H9 (cell line): ENCODE data around the gene CELF1. TPM values are rescaled to one million over a fixed set of nuclear protein-coding genes. Genes with fewer than 3 reads are reported as not detected.

ENCODE experiments used
- DNase-seq: peaks from one replicate; pipeline ENCODE4 v3.0.0-alpha.2; 2017
- H2AFZ ChIP-seq: one replicate; pipeline ENCODE4 v1.6.1; 2013; ENCODE audit warnings: mild to moderate bottlenecking, low read length, control low read depth, moderate library complexity
- H2AK5ac ChIP-seq: 2 replicates; pipeline ENCODE4 v1.6.1; 2013; ENCODE audit warnings: low read length, control low read depth, mixed read lengths; ENCODE audit not compliant: insufficient read length
- H2BK120ac ChIP-seq: one replicate; pipeline ENCODE4 v1.6.1; 2013; ENCODE audit warnings: low read depth, mild to moderate bottlenecking, low read length, control low read depth, inconsistent platforms; ENCODE audit not compliant: poor library complexity, severe bottlenecking
- H2BK12ac ChIP-seq: 2 replicates; pipeline ENCODE4 v1.6.1; 2013; ENCODE audit warnings: low read length, control low read depth, mixed read lengths, low read depth; ENCODE audit not compliant: insufficient read length
- H2BK15ac ChIP-seq: 2 replicates; pipeline ENCODE4 v1.6.1; 2013; ENCODE audit warnings: low read depth, low read length, control low read depth
- H2BK20ac ChIP-seq: one replicate; pipeline ENCODE4 v1.6.1; 2013; ENCODE audit warnings: low read depth, mild to moderate bottlenecking, low read length, control low read depth, inconsistent platforms; ENCODE audit not compliant: poor library complexity, severe bottlenecking
- H2BK5ac ChIP-seq: 2 replicates; pipeline ENCODE4 v1.6.1; 2013; ENCODE audit warnings: low read length, control low read depth, mixed read lengths; ENCODE audit not compliant: insufficient read length
- H3K14ac ChIP-seq: 2 replicates; pipeline ENCODE4 v1.6.1; 2013; ENCODE audit warnings: low read length, control low read depth; ENCODE audit not compliant: insufficient read depth
- H3K18ac ChIP-seq: 2 replicates; pipeline ENCODE4 v1.6.1; 2013; ENCODE audit warnings: low read depth, mild to moderate bottlenecking, mixed read lengths, low read length, control low read depth; ENCODE audit not compliant: insufficient read length
- H3K23ac ChIP-seq: 2 replicates; pipeline ENCODE4 v1.6.1; 2013; ENCODE audit warnings: low read length, control low read depth, mixed read lengths, low read depth; ENCODE audit not compliant: insufficient read length
- H3K23me2 ChIP-seq: 2 replicates; pipeline ENCODE4 v1.6.1; 2013; ENCODE audit warnings: low read depth, mild to moderate bottlenecking, mixed read lengths, low read length, control low read depth; ENCODE audit not compliant: insufficient read length, poor library complexity, severe bottlenecking
- H3K27ac ChIP-seq: 2 replicates; pipeline ENCODE4 v1.5.1; 2013; ENCODE audit warnings: low read length, control low read depth, mixed read lengths, low read depth; ENCODE audit not compliant: insufficient read length
- H3K27me3 ChIP-seq: 2 replicates; pipeline ENCODE4 v1.6.1; 2013; ENCODE audit warnings: low read length, control low read depth, inconsistent platforms; ENCODE audit not compliant: insufficient read depth
- H3K4ac ChIP-seq: 2 replicates; pipeline ENCODE4 v1.6.1; 2013; ENCODE audit warnings: low read depth, mild to moderate bottlenecking, control low read depth, inconsistent platforms, low read length, moderate library complexity
- H3K4me1 ChIP-seq: 2 replicates; pipeline ENCODE4 v1.6.1; 2013; ENCODE audit warnings: low read length, control low read depth, inconsistent platforms; ENCODE audit not compliant: insufficient read depth
- H3K4me2 ChIP-seq: 2 replicates; pipeline ENCODE4 v1.6.1; 2013; ENCODE audit warnings: low read length, control low read depth, mixed read lengths; ENCODE audit not compliant: insufficient read length, insufficient read depth
- H3K56ac ChIP-seq: 2 replicates; pipeline ENCODE4 v1.6.1; 2013; ENCODE audit warnings: low read depth, mild to moderate bottlenecking, mixed read lengths, low read length, control low read depth; ENCODE audit not compliant: insufficient read length
- H3K79me1 ChIP-seq: 2 replicates; pipeline ENCODE4 v1.6.1; 2013; ENCODE audit warnings: low read depth, mild to moderate bottlenecking, moderate library complexity, low read length, control low read depth, inconsistent platforms; ENCODE audit not compliant: insufficient read depth, poor library complexity, severe bottlenecking
- H3K79me2 ChIP-seq: 2 replicates; pipeline ENCODE4 v1.6.1; 2013; ENCODE audit warnings: low read length, control low read depth, inconsistent platforms; ENCODE audit not compliant: insufficient read depth
- H3K9ac ChIP-seq: 2 replicates; pipeline ENCODE4 v1.6.1; 2013; ENCODE audit warnings: low read length, control low read depth, mixed read lengths; ENCODE audit not compliant: insufficient read length; ENCODE audit errors: extremely low read depth
- H3K9me3 ChIP-seq: one replicate; pipeline ENCODE4 v1.6.1; 2013; ENCODE audit warnings: low read depth, low read length, inconsistent platforms; ENCODE audit not compliant: control insufficient read depth
- H3T11ph ChIP-seq: one replicate; pipeline ENCODE4 v1.6.1; 2013; ENCODE audit warnings: mild to moderate bottlenecking, low read length, control low read depth, inconsistent platforms
- H4K20me1 ChIP-seq: one replicate; pipeline ENCODE4 v1.6.1; 2013; ENCODE audit not compliant: control insufficient read depth, insufficient read length, insufficient read depth
- H4K5ac ChIP-seq: 2 replicates; pipeline ENCODE4 v1.6.1; 2013; ENCODE audit warnings: low read depth, mild to moderate bottlenecking, mixed read lengths, low read length, control low read depth; ENCODE audit not compliant: insufficient read length
- H4K8ac ChIP-seq: replicated peaks from 2 replicates; pipeline ENCODE4 v1.6.1; 2013; ENCODE audit warnings: low read length, control low read depth, mixed read lengths, low read depth; ENCODE audit not compliant: insufficient read length
- H4K91ac ChIP-seq: 2 replicates; pipeline ENCODE4 v1.6.1; 2013; ENCODE audit warnings: low read depth, mild to moderate bottlenecking, moderate library complexity, mixed read lengths, low read length, control low read depth; ENCODE audit not compliant: insufficient read length
- H3K27ac Mint-ChIP-seq, 3 experiments: 2 replicates in 2 of 3; 3 replicates in 1 of 3; pipeline ENCODE4 v1.8.0; 2020 to 2021; ENCODE audit warnings: mixed read lengths in 3 of 3, mild to moderate bottlenecking in 1 of 3, moderate library complexity in 1 of 3
- H3K27me3 Mint-ChIP-seq: 2 replicates; pipeline ENCODE4 v1.8.0; 2021; ENCODE audit warnings: low read depth, mild to moderate bottlenecking, moderate library complexity, mixed read lengths
- H3K36me3 Mint-ChIP-seq, 3 experiments: 2 replicates in 2 of 3; 3 replicates in 1 of 3; pipeline ENCODE4 v1.8.0; 2020 to 2021; ENCODE audit warnings: low read depth in 3 of 3, mixed read lengths in 3 of 3; ENCODE audit not compliant: insufficient read depth in 1 of 3
- H3K4me1 Mint-ChIP-seq, 2 experiments: 2 replicates each; pipeline ENCODE4 v1.8.0; 2020; ENCODE audit warnings: mixed read lengths in 2 of 2
- H3K4me3 Mint-ChIP-seq, 2 experiments: 2 replicates in 1 of 2; 3 replicates in 1 of 2; pipeline ENCODE4 v1.8.0; 2020 to 2021; ENCODE audit warnings: mild to moderate bottlenecking in 2 of 2, mixed read lengths in 2 of 2, moderate library complexity in 1 of 2
- H3K9me3 Mint-ChIP-seq, 2 experiments: 2 replicates in 1 of 2; 3 replicates in 1 of 2; pipeline ENCODE4 v1.8.0; 2020; ENCODE audit warnings: mild to moderate bottlenecking in 2 of 2, mixed read lengths in 2 of 2, moderate library complexity in 1 of 2
- WGBS: extraction: QIAGEN DNeasy Blood & Tissue Kit; methylation state at CpG from one replicate; pipeline ENCODE4 v1.1.7; 2013; ENCODE audit warnings: missing lambda C conversion rate, low lambda C conversion rate, mixed read lengths; ENCODE audit not compliant: insufficient read length; ENCODE audit errors: extremely low coverage; 5-methylcytosine and 5-hydroxymethylcytosine counted together
- total RNA-seq: library from RNA; stranded (reverse); gene quantifications from 2 replicates; pipeline ENCODE4 v1.2.1, GENCODE V29; 2021
- TF ChIP-seq, protein P1 (sequence below): fragments of 200-600 bp; sonication (generic); conservative IDR thresholded peaks from 3 replicates; pipeline ENCODE4 v1.8.0; 2021; ENCODE audit warnings: antibody characterized with exemption, mild to moderate bottlenecking

The CELF1 gene
- total RNA-seq, 1 experiment from 2014 or later: 211 TPM

- H2BK12ac ChIP-seq: no peak overlapping the region
- WGBS: no CpG with 5 or more reads among the region's 11 CpGs
Measured at GRCh38 chr11:47437218-47437745, 115.7 kb downstream of the CELF1 start.

More at GRCh38 chr11:47437218-47437745, 115.7 kb downstream of the CELF1 start:
- no peaks in the 10 kb centered on the region for H3K9me3 ChIP-seq
- no peak for DNase-seq
- H2BK15ac ChIP-seq: no peak overlapping the region
- H2AFZ ChIP-seq: no peak overlapping the region
- no peak overlapping the region for H2BK120ac ChIP-seq
- H3K4ac ChIP-seq: no peak overlapping the region
- no peak overlapping the region for H3K4me2 ChIP-seq
- no peak overlapping the region for H4K5ac ChIP-seq
- Mint-ChIP-seq H3K4me1 (no peaks in the 10 kb centered on the region), H3K4me3 (no peak overlapping the region), H3K9me3 (no peaks in the 10 kb centered on the region), H3K36me3 (no peaks in the 10 kb centered on the region; a peak in 1 of 7 replicates), H3K27me3 (no peaks in the 10 kb centered on the region; the same call in 1 of the 2 replicates), H3K27ac (no peak overlapping the region)
- no peaks in the 10 kb centered on the region for H3K27me3 ChIP-seq
- H3K23ac ChIP-seq: no peak overlapping the region
- no peak overlapping the region for H3T11ph ChIP-seq
- H2BK5ac ChIP-seq: no peak overlapping the region
- no peaks in the 10 kb centered on the region for H3K4me1 ChIP-seq
- no peaks in the 10 kb centered on the region for H3K23me2 ChIP-seq
- H3K56ac ChIP-seq: no peak overlapping the region
- H3K18ac ChIP-seq: no peak overlapping the region
- no peaks in the 10 kb centered on the region for H3K79me2 ChIP-seq
- no peak overlapping the region for H3K14ac ChIP-seq
- TF ChIP-seq, protein P1, sequence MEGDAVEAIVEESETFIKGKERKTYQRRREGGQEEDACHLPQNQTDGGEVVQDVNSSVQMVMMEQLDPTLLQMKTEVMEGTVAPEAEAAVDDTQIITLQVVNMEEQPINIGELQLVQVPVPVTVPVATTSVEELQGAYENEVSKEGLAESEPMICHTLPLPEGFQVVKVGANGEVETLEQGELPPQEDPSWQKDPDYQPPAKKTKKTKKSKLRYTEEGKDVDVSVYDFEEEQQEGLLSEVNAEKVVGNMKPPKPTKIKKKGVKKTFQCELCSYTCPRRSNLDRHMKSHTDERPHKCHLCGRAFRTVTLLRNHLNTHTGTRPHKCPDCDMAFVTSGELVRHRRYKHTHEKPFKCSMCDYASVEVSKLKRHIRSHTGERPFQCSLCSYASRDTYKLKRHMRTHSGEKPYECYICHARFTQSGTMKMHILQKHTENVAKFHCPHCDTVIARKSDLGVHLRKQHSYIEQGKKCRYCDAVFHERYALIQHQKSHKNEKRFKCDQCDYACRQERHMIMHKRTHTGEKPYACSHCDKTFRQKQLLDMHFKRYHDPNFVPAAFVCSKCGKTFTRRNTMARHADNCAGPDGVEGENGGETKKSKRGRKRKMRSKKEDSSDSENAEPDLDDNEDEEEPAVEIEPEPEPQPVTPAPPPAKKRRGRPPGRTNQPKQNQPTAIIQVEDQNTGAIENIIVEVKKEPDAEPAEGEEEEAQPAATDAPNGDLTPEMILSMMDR: no peak
- H3K9ac ChIP-seq: no peak overlapping the region
- no peak overlapping the region for H2AK5ac ChIP-seq
- no peak overlapping the region for H4K91ac ChIP-seq
- no peaks in the 10 kb centered on the region for H4K20me1 ChIP-seq
- no peaks in the 10 kb centered on the region for H3K79me1 ChIP-seq
- H4K8ac ChIP-seq: no peak overlapping the region
- H3K27ac ChIP-seq: no peak overlapping the region
- H2BK20ac ChIP-seq: no peak overlapping the region
